CD14-positive monocyte (primary cell): Measurements from ENCODE around the gene CCDC85A. TPM values are rescaled to one million over a fixed set of nuclear protein-coding genes. Genes with fewer than 3 reads are reported as not detected.

Source experiments
- DNase-seq, 3 donors: peaks; one replicate each; pipeline ENCODE4 v3.0.0-alpha.2; 2011 to 2022
- H2AFZ ChIP-seq: 2 replicates; pipeline ENCODE4 v1.6.0; 2012; ENCODE audit warnings: mild to moderate bottlenecking, low read depth, low read length, inconsistent platforms; ENCODE audit not compliant: insufficient read depth, poor library complexity, severe bottlenecking
- H3K27ac ChIP-seq, 2 donors: 1 replicate in 1 of 2; 2 replicates in 1 of 2; pipeline ENCODE4 v1.5.1; 2012 to 2013; ENCODE audit warnings: low read length in 2 of 2, control low read depth in 1 of 2, inconsistent platforms in 1 of 2, low read depth in 1 of 2, mild to moderate bottlenecking in 1 of 2
- H3K27me3 ChIP-seq, 2 donors: one replicate each; pipeline versions ENCODE4 v1.6.0 to v1.6.1; 2011 to 2013; ENCODE audit warnings: low read length in 2 of 2; ENCODE audit not compliant: control insufficient read depth in 2 of 2, insufficient read depth in 2 of 2
- H3K36me3 ChIP-seq, 2 donors: replicated peaks in 1 of 2; 1 replicate in 1 of 2; 2 replicates in 1 of 2; pipeline versions ENCODE4 v1.5.1 to v1.6.1; 2012 to 2013; ENCODE audit warnings: low read length in 2 of 2, control low read depth in 1 of 2, inconsistent platforms in 1 of 2, mild to moderate bottlenecking in 1 of 2; ENCODE audit not compliant: insufficient read depth in 2 of 2, control insufficient read depth in 1 of 2
- H3K4me1 ChIP-seq, 2 donors: 1 replicate in 1 of 2; 2 replicates in 1 of 2; pipeline versions ENCODE4 v1.5.1 to v1.6.1; 2012 to 2013; ENCODE audit warnings: low read length in 2 of 2, control low read depth in 1 of 2, inconsistent platforms in 1 of 2, mild to moderate bottlenecking in 1 of 2, moderate library complexity in 1 of 2; ENCODE audit not compliant: insufficient read depth in 2 of 2, control insufficient read depth in 1 of 2
- H3K4me2 ChIP-seq: replicated peaks from 2 replicates; pipeline ENCODE3; 2012; ENCODE audit warnings: low read length, moderate library complexity, mild to moderate bottlenecking; ENCODE audit not compliant: poor library complexity, severe bottlenecking; ENCODE audit errors: extremely low read depth
- H3K4me3 ChIP-seq, 3 experiments: fragments of 200-600 bp in 1 of 3; sonication (generic) in 1 of 3; replicated peaks in 1 of 3; 1 replicate in 2 of 3; 2 replicates in 1 of 3; pipeline ENCODE4 v1.5.1; 2011 to 2013; ENCODE audit warnings: low read length in 3 of 3, mild to moderate bottlenecking in 3 of 3, control low read depth in 2 of 3, low read depth in 2 of 3, inconsistent platforms in 1 of 3, moderate library complexity in 1 of 3
- H3K79me2 ChIP-seq: 2 replicates; pipeline ENCODE4 v1.6.0; 2012; ENCODE audit warnings: mild to moderate bottlenecking, control low read depth, inconsistent platforms, low read length, moderate library complexity; ENCODE audit not compliant: insufficient read depth
- H3K9ac ChIP-seq: 2 replicates; pipeline ENCODE4 v1.6.0; 2017; ENCODE audit warnings: low read length, mild to moderate bottlenecking; ENCODE audit not compliant: insufficient read depth, poor library complexity, severe bottlenecking
- H3K9me3 ChIP-seq, 2 donors: replicated peaks in 1 of 2; 1 replicate in 1 of 2; 2 replicates in 1 of 2; pipeline versions ENCODE4 v1.5.1 to v1.6.1; 2012 to 2013; ENCODE audit warnings: low read length in 2 of 2, control low read depth in 1 of 2; ENCODE audit not compliant: control insufficient read depth in 1 of 2, insufficient read depth in 1 of 2
- H4K20me1 ChIP-seq: 2 replicates; pipeline ENCODE4 v1.6.0; 2012; ENCODE audit warnings: mild to moderate bottlenecking, low read length, control low read depth, moderate library complexity; ENCODE audit not compliant: insufficient read depth
- H3K27ac Mint-ChIP-seq, 7 donors: one replicate each; pipeline ENCODE4 v1.8.0; 2020; ENCODE audit warnings: mild to moderate bottlenecking in 7 of 7, mixed read lengths in 7 of 7, moderate library complexity in 6 of 7, inconsistent platforms in 2 of 7
- H3K27me3 Mint-ChIP-seq, 3 donors: one replicate each; pipeline ENCODE4 v1.8.0; 2021 to 2022; ENCODE audit warnings: low read depth in 3 of 3, mild to moderate bottlenecking in 3 of 3, mixed read lengths in 3 of 3, moderate library complexity in 3 of 3, inconsistent platforms in 1 of 3
- H3K36me3 Mint-ChIP-seq, 2 donors: one replicate each; pipeline ENCODE4 v1.8.0; 2020; ENCODE audit warnings: mixed read lengths in 2 of 2, inconsistent platforms in 1 of 2, mild to moderate bottlenecking in 1 of 2
- H3K4me1 Mint-ChIP-seq: one replicate; pipeline ENCODE4 v1.8.0; 2020; ENCODE audit warnings: mild to moderate bottlenecking, mixed read lengths
- H3K4me3 Mint-ChIP-seq, 2 donors: one replicate each; pipeline ENCODE4 v1.8.0; 2020; ENCODE audit warnings: mild to moderate bottlenecking in 2 of 2, mixed read lengths in 2 of 2, moderate library complexity in 1 of 2
- H3K9me3 Mint-ChIP-seq, 7 donors: one replicate each; pipeline ENCODE4 v1.8.0; 2020 to 2022; ENCODE audit warnings: mixed read lengths in 7 of 7, mild to moderate bottlenecking in 6 of 7, moderate library complexity in 6 of 7, inconsistent platforms in 2 of 7
- CTCF ChIP-seq: fragments of 200-600 bp; IDR thresholded peaks from one replicate; pipeline ENCODE4 v1.8.0; 2022; ENCODE audit warnings: antibody characterized with exemption, mild to moderate bottlenecking
- WGBS: methylation state at CpG from one replicate; pipeline ENCODE4 v1.1.5; 2013; ENCODE audit warnings: missing lambda C conversion rate; ENCODE audit not compliant: insufficient coverage; 5-methylcytosine and 5-hydroxymethylcytosine counted together
- intact Hi-C, 2 donors: fragments of 100-400 bp; cut with micrococcal nuclease; formaldehyde crosslinking; loops; one replicate each; pipeline versions ENCODE4 v1.15.0 to v1.15.1; 2023
- polyA plus RNA-seq, 3 donors: library from polyadenylated mRNA; depleted of rRNA in 1 of 3; unstranded in 2 of 3; stranded (reverse) in 1 of 3; fragments of 300-500 nt in 2 of 3; fragments of >200 nt in 1 of 3; fragmentation: Illumina TruSeq in 2 of 3; gene quantifications; 1 replicate in 2 of 3; 2 replicates in 1 of 3; pipeline ENCODE4 v1.2.3, GENCODE V29; 2012 to 2021

The CCDC85A gene
- polyA plus RNA-seq, 3 donors, result not detected

- Histone ChIP-seq H3K4me2 (no peak overlapping the region), H3K9me3 (no peaks in the 10 kb centered on the region), H2AFZ (no peak overlapping the region), H3K4me3 (no peak overlapping the region), H3K27me3 (no peaks in the 10 kb centered on the region), H3K36me3 (no peaks in the 10 kb centered on the region), H3K4me1 (no peaks in the 10 kb centered on the region), H3K27ac (no peak overlapping the region), H3K9ac (no peak overlapping the region), H3K79me2 (no peaks in the 10 kb centered on the region), H4K20me1 (no peaks in the 10 kb centered on the region)
- no peaks in the 10 kb centered on the region for H3K4me1 Mint-ChIP-seq
- peaks cover 1 to 23% (median 7%) of the 10 kb centered on the region in 7 donors for H3K9me3 Mint-ChIP-seq
- no peaks in the 10 kb centered on the region for H3K36me3 Mint-ChIP-seq
- H3K27me3 Mint-ChIP-seq, result peaks cover 0 to 3% (median 2%) of the 10 kb centered on the region in 3 donors
- TF ChIP-seq CTCF, result no peak
- WGBS, result 100% methylated on average over 1 of the region's 2 CpGs
- no peak for DNase-seq
- intact Hi-C loops, result no loop called here
- no peak overlapping the region for H3K4me3 Mint-ChIP-seq
- H3K27ac Mint-ChIP-seq, result no peak overlapping the region
These were observed 103.1 kb downstream of the CCDC85A start for GRCh38 chr2:56286936-56287335.

DNA sequence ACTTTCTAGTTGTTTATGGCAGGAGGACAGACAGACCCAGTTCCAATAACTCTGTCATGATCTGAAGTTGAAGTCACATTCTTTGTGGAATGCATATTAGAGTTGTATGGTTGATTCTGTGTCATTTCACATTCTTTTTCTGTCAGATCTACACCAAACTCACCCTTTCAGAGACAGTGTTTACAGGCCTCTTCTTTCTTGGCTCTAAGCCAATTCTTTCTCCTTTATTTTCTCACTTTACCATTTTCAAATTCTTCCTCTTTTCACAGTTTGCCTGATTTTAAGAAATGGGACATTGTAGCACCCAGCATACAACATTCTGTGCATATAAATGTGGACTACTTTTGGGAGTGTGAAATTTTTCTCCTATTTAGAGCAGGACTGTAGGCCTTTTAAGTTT is 103.7 kb downstream of the CCDC85A start:
- no peak for TF ChIP-seq CTCF
- Mint-ChIP-seq H3K9me3 (peaks cover 1 to 21% (median 7%) of the 10 kb centered on the region in 7 donors), H3K36me3 (no peaks in the 10 kb centered on the region), H3K4me1 (no peaks in the 10 kb centered on the region), H3K27ac (no peak overlapping the region), H3K27me3 (peaks cover 0 to 3% (median 2%) of the 10 kb centered on the region in 3 donors), H3K4me3 (no peak overlapping the region)
- no peaks in the 10 kb centered on the region for H3K4me1 ChIP-seq
- no peaks in the 10 kb centered on the region for H3K9me3 ChIP-seq
- no peak overlapping the region for H2AFZ ChIP-seq
- intact Hi-C loops, result no loop called here
- no peaks in the 10 kb centered on the region for H4K20me1 ChIP-seq
- no peak overlapping the region for H3K4me2 ChIP-seq
- no peak overlapping the region for H3K27ac ChIP-seq
- no peak overlapping the region for H3K9ac ChIP-seq
- no peak overlapping the region for H3K4me3 ChIP-seq
- no peaks in the 10 kb centered on the region for H3K79me2 ChIP-seq
- no peaks in the 10 kb centered on the region for H3K36me3 ChIP-seq
- H3K27me3 ChIP-seq, result no peaks in the 10 kb centered on the region
- no peak for DNase-seq
